ENCODE results near the gene RIC3. TPM values are rescaled to one million over a fixed set of nuclear protein-coding genes. Genes with fewer than 3 reads are reported as not detected.

RIC3 gene
- total and polyA plus RNA-seq, 2 donors (not counting 1 experiment from before 2014, with no cell fraction given), result not detected

DNA sequence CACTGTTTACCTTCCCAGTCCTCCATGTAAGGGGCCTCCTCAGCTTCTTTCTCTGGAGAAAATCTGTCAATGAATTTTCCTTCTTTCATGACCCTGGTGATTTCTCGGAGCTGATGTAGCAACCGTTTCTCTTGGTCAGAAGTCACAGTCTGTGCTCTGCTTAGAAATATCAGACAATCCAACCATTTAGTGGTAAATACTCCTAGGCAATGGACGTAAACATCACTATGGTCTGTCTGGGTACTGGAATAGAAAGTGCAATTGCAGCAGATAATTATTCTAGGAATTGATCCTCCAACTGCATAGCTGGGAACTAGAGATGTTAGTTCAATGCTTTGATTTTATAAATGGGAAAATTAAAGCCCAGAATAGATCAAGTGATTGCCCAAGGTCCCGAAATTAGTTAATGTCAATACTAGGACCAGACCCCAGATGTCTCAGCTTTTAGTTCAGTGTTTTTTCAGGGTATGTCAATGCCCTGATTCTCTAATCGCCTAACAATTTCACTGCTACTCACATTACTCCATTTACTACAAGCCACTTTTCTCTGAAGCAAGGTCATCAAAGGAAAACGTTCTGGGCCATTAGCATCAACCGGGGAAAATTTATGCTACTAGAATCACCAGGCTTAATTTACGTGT, 42.1 kb downstream of the RIC3 start:
- Histone ChIP-seq H3K4me1 (ENCODE audit: control insufficient read depth, extremely low read depth, insufficient read depth, low read length) (no peaks in the 10 kb centered on the region), H3K4me2 (ENCODE audit: extremely low read depth, insufficient read depth, low read length) (no peak overlapping the region), H4K20me1 (ENCODE audit: control insufficient read depth, extremely low read depth, insufficient read depth, low read length) (no peaks in the 10 kb centered on the region), H3K4me3 (replicated peaks in 1 of 4; ENCODE audit: control extremely low read depth in 1 of 4, insufficient read depth in 1 of 4, low read depth in 3 of 4, low read length in 4 of 4) (no peak overlapping the region), H2AFZ (ENCODE audit: low read length) (no peak overlapping the region), H3K27me3 (ENCODE audit: control insufficient read depth, insufficient read depth, low read length) (peaks cover 2% of the 10 kb centered on the region), H3K79me2 (ENCODE audit: control insufficient read depth, insufficient read depth, low read length) (no peaks in the 10 kb centered on the region), H3K27ac (ENCODE audit: insufficient read depth, low read length) (no peak overlapping the region), H3K9ac (ENCODE audit: insufficient read depth, low read length) (no peak overlapping the region), H3K9me3 (ENCODE audit: control insufficient read depth, insufficient read depth, low read depth, low read length) (no peaks in the 10 kb centered on the region), H3K36me3 (ENCODE audit: control insufficient read depth, insufficient read depth, low read length) (no peaks in the 10 kb centered on the region)
- TF ChIP-seq, protein P1, sequence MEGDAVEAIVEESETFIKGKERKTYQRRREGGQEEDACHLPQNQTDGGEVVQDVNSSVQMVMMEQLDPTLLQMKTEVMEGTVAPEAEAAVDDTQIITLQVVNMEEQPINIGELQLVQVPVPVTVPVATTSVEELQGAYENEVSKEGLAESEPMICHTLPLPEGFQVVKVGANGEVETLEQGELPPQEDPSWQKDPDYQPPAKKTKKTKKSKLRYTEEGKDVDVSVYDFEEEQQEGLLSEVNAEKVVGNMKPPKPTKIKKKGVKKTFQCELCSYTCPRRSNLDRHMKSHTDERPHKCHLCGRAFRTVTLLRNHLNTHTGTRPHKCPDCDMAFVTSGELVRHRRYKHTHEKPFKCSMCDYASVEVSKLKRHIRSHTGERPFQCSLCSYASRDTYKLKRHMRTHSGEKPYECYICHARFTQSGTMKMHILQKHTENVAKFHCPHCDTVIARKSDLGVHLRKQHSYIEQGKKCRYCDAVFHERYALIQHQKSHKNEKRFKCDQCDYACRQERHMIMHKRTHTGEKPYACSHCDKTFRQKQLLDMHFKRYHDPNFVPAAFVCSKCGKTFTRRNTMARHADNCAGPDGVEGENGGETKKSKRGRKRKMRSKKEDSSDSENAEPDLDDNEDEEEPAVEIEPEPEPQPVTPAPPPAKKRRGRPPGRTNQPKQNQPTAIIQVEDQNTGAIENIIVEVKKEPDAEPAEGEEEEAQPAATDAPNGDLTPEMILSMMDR (conservative IDR thresholded peaks at IDR 0.05 in 1 of 2, IDR thresholded peaks at IDR 0.05 in 1 of 2; ENCODE audit: low read depth in 1 of 2, low read length in 2 of 2), result no peak
- no peak for TF ChIP-seq EZH2 (IDR thresholded peaks at IDR 0.05; ENCODE audit: low read length, missing control alignments)
- DNase-seq (ENCODE audit: low read depth in 2 of 2), result no peak

DNA sequence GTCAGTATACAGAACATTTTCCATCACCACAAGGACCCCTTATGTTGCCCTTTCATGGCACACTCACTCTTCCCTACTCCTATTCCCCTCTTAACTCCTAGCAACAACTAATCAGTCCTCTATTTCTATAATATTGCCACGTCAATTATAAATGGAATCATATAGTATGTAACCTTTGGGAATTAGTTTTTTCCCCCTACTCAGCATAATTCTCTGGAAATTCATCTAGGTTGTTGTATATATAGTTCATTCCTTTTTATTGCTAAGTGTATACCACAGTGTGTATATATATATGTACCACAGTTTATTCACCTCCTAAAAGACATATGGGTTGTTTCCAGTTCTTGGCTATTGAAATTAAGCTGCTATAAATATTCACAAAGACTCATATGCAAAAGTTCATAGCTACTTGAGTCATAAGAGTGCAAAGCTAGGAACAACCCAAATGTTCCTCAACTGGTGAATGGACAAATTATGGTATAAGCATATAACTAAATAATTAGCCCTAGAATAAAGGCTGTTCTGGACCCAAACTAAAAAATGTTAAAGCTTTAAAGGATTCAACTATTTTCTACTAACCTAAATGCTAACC, 46.6 kb downstream of the RIC3 start:
- no peak overlapping the region for H3K4me2 ChIP-seq (ENCODE audit: extremely low read depth, insufficient read depth, low read length)
- H3K4me3 ChIP-seq (replicated peaks in 1 of 4; ENCODE audit: control extremely low read depth in 1 of 4, insufficient read depth in 1 of 4, low read depth in 3 of 4, low read length in 4 of 4), result no peak overlapping the region
- no peaks in the 10 kb centered on the region for H3K4me1 ChIP-seq (ENCODE audit: control insufficient read depth, extremely low read depth, insufficient read depth, low read length)
- no peaks in the 10 kb centered on the region for H3K79me2 ChIP-seq (ENCODE audit: control insufficient read depth, insufficient read depth, low read length)
- no peak for DNase-seq (ENCODE audit: low read depth in 2 of 2)
- TF ChIP-seq EZH2 (IDR thresholded peaks at IDR 0.05; ENCODE audit: low read length, missing control alignments), result no peak
- TF ChIP-seq, protein P1 (conservative IDR thresholded peaks at IDR 0.05 in 1 of 2, IDR thresholded peaks at IDR 0.05 in 1 of 2; ENCODE audit: low read depth in 1 of 2, low read length in 2 of 2), result no peak
- H3K9ac ChIP-seq (ENCODE audit: insufficient read depth, low read length), result no peak overlapping the region
- no peak overlapping the region for H3K27ac ChIP-seq (ENCODE audit: insufficient read depth, low read length)
- H4K20me1 ChIP-seq (ENCODE audit: control insufficient read depth, extremely low read depth, insufficient read depth, low read length), result no peaks in the 10 kb centered on the region
- H3K36me3 ChIP-seq (ENCODE audit: control insufficient read depth, insufficient read depth, low read length), result no peaks in the 10 kb centered on the region
- H3K9me3 ChIP-seq (ENCODE audit: control insufficient read depth, insufficient read depth, low read depth, low read length), result no peaks in the 10 kb centered on the region
- H2AFZ ChIP-seq (ENCODE audit: low read length), result no peak overlapping the region
- peaks cover under 1% of the 10 kb centered on the region for H3K27me3 ChIP-seq (ENCODE audit: control insufficient read depth, insufficient read depth, low read length)

DNA sequence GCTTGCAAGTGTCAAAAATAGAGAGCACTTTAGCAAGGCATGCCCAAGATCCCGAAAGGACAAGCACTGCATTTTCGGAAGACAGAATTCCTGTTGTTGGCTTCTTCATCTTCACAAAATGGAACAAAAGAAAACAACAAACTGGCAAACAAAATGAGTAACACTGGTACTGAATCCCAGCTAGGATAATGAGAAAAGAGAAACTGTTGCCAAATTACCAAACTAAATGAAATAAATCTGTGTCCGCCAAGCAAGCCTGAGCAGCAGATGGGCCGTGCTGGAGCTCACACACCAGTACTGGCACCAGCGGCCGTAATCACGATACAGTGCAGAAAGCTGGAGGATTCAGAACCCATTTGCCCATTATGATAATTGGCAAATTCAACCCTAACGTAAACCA, 57.2 kb downstream of the RIC3 start:
- Histone ChIP-seq H4K20me1 (ENCODE audit: control insufficient read depth, extremely low read depth, insufficient read depth, low read length) (no peaks in the 10 kb centered on the region), H2AFZ (ENCODE audit: low read length) (no peak overlapping the region), H3K9ac (ENCODE audit: insufficient read depth, low read length) (no peak overlapping the region), H3K27me3 (ENCODE audit: control insufficient read depth, insufficient read depth, low read length) (peaks cover 7% of the 10 kb centered on the region), H3K9me3 (ENCODE audit: control insufficient read depth, insufficient read depth, low read depth, low read length) (no peaks in the 10 kb centered on the region), H3K4me2 (ENCODE audit: extremely low read depth, insufficient read depth, low read length) (no peak overlapping the region), H3K79me2 (ENCODE audit: control insufficient read depth, insufficient read depth, low read length) (no peaks in the 10 kb centered on the region), H3K27ac (ENCODE audit: insufficient read depth, low read length) (no peak overlapping the region), H3K4me1 (ENCODE audit: control insufficient read depth, extremely low read depth, insufficient read depth, low read length) (no peaks in the 10 kb centered on the region), H3K4me3 (replicated peaks in 1 of 4; ENCODE audit: control extremely low read depth in 1 of 4, insufficient read depth in 1 of 4, low read depth in 3 of 4, low read length in 4 of 4) (no peak overlapping the region), H3K36me3 (ENCODE audit: control insufficient read depth, insufficient read depth, low read length) (no peaks in the 10 kb centered on the region)
- DNase-seq (ENCODE audit: low read depth in 2 of 2), result no peak
- no peak for TF ChIP-seq EZH2 (IDR thresholded peaks at IDR 0.05; ENCODE audit: low read length, missing control alignments)
- TF ChIP-seq, protein P1 (conservative IDR thresholded peaks at IDR 0.05 in 1 of 2, IDR thresholded peaks at IDR 0.05 in 1 of 2; ENCODE audit: low read depth in 1 of 2, low read length in 2 of 2), result no peak
